ENCODE data around the gene C2orf49.

C2orf49 gene

DNA sequence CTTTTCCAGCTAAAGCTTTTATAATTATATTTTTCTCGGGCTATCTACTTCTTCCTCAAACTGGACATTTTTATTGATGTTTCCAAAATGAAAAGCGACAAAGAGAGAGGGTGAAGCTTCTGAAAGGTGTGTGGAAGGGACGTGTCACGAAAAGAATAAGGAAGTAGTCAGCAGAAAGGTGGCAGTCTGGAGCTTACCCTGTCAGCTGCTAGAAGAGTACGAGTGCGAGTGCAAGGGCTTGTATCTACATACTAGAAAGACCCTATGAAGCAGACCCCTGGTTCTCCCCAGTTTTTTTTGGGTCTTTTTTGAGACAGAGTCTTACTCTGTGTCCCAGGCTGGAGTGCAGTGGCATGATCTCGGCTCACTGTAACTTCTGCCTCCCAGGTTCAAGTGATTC lies 46.9 kb downstream of the C2orf49 start:
- no peak for DNase-seq

GRCh38 chr2:105384861-105385260 lies 47.5 kb downstream of the C2orf49 start:
- DNase-seq: no peak

DNA sequence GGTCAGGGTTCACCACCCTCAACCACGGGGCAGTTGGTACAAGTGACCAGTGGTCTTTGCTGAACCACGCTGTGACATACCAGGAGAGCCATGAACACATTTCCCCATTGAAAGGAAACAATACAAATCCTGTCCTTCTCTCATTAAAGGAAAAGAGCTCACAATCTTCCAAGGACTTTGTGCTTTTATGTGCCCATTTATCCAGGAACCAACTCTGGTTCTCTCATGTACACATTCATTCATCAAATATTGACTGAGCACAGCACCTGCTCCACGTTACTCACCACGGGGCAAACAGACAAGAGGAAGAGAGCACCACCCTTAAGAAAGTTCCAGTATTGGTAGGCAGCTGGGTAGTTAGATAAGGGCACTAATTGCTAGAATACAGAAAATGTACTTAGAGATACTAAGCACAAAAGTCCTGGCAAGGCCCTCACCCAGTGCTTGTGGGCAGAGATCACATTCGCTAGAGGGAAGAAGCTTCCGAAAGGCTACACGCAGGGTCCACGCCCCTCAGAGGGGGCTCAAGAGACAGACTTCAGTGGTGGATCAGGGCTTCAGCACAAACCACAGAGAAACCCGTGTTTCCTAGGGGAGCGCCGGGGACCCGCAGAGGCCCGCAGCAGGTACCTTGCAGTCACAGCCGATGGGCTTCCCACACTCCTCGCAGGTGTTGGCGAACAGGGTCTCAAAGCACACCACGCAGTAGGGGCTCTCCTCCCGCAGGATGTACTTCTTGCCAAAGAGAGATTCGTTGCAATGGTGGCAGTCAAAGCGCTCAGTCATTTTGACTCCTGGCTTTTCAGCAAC lies 48.6 kb downstream of the C2orf49 start:
- DNase-seq: no peak

DNA sequence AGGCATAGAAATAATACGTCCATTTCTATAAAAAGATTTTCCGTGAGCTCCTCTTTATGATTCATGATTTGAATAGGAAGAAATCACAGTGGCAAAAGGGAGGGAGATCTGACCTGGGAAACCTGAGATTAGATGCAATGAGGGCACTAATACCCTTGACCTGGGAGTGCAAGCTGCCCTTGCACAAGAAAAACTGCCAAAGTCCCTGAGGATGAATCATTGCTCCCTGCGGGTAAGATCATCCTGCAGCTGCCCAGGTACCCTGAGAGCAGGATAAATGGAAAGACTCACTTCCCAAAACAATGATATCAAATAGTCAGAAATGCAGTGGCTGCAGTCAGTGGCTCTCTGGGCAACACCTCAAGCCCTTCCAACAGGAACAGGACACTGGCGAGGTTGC lies 49.9 kb downstream of the C2orf49 start:
- no peak for DNase-seq

DNA sequence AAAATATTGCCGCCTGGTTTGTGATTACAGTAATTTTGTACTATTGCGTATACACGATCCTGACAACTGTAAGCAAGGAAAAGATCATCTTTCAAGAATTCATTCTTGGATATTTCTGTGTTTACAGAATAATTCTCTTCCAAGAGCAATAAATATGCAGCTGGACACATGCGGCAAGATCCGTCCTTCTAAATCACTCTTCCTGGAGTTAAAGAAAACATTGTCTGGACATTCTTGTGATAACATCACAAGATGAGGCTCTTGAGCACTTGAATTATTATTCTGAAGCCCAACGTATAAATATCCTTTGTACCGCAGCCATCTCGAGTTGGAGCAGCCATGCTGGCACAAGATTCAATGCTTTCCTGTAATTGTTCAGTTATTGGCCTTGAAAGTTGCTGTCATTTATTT lies 51.6 kb downstream of the C2orf49 start:
- DNase-seq: no peak

DNA sequence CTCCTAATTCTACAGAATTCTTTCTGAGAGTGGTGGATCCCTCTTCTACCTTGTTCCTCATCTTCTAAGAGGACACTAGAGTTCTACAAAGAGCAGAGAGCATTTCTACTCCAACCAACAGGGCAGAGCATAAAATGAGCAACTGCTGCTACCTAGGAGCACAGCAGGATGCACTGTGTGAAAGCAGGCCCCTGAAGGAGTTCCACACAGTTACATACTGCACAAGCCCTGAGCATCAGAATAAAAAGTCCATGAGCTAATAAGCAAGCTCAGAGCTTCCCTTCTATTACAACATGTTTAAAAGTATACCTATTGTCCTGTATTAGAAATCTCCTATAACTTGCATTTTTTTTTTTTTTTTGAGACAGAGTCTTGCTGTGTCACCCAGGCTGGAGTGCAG lies 53.1 kb downstream of the C2orf49 start:
- no peak for DNase-seq

DNA sequence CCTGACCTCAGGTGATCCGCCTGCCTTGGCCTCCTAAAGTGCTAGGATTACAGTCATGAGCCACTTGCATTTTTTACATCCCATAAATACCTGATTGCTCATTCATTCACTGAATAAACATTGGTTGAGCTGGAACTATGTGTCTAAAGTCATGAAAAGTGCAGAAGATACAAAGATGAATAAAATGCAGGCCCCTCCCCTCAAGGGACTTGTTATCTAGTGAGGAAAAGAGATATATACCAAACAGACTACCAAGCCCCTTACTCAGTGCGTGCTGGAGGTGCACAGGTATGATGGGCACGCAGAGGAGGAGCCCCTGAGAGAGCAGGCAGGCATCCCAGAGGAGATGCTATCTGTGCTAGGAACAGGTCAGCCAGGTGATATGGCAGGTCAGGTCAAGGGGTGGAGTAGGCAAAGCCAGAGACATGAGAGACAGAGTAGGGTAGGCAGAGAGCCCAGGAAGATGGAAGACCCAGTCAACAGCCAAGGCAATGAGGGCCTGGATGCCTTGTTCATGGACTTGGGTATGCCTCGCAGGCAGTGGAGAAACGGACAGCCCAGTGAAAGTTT lies 53.8 kb downstream of the C2orf49 start:
- no peak for DNase-seq

GRCh38 chr2:105391763-105392662 lies 54.7 kb downstream of the C2orf49 start:
- DNase-seq: no peak

GRCh38 chr2:105393373-105394055 lies 56.2 kb downstream of the C2orf49 start:
- no peak for DNase-seq

GRCh38 chr2:105394951-105395611 lies 57.7 kb downstream of the C2orf49 start:
- no peak for DNase-seq

- no peak for DNase-seq
Observed at GRCh38 chr2:105395691-105396090, 58.4 kb downstream of the C2orf49 start.

- DNase-seq: no peak
Observed at GRCh38 chr2:105396254-105397024, 59.1 kb downstream of the C2orf49 start.

GRCh38 chr2:105397025-105397722 lies 59.8 kb downstream of the C2orf49 start:
- DNase-seq: no peak

DNA sequence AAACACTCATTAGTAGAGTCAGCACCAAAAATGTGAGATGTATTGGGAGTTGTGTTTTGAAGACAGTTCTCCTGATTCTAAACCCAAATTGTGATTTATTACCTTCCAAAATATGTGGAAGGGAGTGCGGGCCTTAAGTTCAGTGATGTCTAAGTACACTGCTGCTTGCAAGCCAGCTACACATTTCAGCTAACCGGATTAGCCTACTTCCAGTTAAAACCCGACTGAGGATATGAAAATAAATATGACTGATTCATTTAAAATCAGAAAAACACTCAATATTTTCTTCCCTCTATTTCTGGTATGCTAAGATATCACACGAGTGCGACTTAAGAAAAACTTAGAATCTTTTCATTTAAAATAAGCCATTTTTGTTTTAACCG lies 60.6 kb downstream of the C2orf49 start:
- no peak for DNase-seq

DNA sequence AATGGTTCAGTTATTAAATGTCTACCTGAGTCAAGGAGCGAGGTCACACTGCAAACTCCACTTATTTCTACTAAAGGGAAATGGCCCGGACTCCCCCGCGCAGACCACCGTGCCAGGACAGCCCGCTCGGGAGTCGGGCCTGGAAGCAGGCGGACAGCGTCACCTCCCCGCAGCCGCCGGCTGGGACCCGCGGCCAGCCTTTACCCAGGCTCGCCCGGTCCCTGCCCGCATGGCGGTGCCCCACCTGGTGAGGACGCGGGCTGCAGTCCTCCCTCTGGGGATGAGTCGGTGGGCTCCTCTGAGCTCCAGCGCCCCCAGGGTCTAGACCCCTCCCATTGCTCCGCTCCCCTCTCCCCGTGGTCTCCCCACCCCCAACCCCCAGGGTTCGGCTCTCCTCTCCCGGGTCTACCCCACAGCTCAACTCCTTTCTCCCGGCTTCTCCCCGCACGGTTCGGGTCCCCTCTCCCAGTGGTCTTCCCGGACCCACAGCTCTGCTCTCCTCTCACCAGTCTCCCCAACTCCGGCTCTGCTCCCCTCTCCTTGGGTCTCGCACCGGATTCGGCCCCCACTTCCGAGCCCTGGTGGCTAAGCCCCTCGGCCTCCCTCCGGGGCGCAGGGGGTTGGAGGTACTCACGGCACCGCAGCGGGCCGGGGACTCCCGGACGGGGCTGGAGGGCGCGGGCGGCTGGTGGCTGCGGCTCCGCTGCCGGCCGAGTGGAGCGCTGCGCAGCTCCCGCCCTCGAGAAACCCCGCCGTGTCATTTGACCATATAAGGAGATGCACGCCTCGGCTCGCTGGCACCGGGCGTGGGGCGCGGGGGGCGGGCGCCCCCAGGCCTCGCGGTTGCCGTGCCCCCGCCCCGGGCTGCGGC lies 61.2 kb downstream of the C2orf49 start, which contains the start of gene FHL2:
Gene FHL2, minus strand, starts transcription at position 716 of the 871 bp plus-strand sequence. CDS start 12,535 bp downstream, outside the sequence.
- peak; percentile 22 for DNase-seq
